ENCODE results near the gene MS4A8. TPM values are rescaled to one million over a fixed set of nuclear protein-coding genes. Genes with fewer than 3 reads are reported as not detected.
"Not testable (repeated sequence)": the region's sequence is repeated elsewhere in the genome, so short reads cannot be mapped to it uniquely, and the experiment has no call there.

MS4A8 gene
- total RNA-seq, 1 donor from 2014 or later, result not detected

GRCh38 chr11:60680455-60681119 lies 18.8 kb upstream of the MS4A8 start:
- no peak for DNase-seq (ENCODE audit: low read depth)
- H3K4me3 ChIP-seq (ENCODE audit: low read depth, low read length), result no peak overlapping the region
- H3K27me3 ChIP-seq (ENCODE audit: control insufficient read depth, insufficient read depth, low read length), result no peaks in the 10 kb centered on the region
- H3K36me3 ChIP-seq (ENCODE audit: control insufficient read depth, insufficient read depth, low read length), result no peaks in the 10 kb centered on the region
- TF ChIP-seq CTCF (IDR thresholded peaks at IDR 0.05; ENCODE audit: insufficient read depth, low read length, poor library complexity, severe bottlenecking), result no peak

- not testable (repeated sequence) for H3K36me3 ChIP-seq (ENCODE audit: control insufficient read depth, insufficient read depth, low read length); DNase-seq (ENCODE audit: low read depth); H3K27me3 ChIP-seq (ENCODE audit: control insufficient read depth, insufficient read depth, low read length); H3K4me3 ChIP-seq (ENCODE audit: low read depth, low read length)
Measured at GRCh38 chr11:60684541-60684848, 14.9 kb upstream of the MS4A8 start.

- no peaks in the 10 kb centered on the region for H3K36me3 ChIP-seq (ENCODE audit: control insufficient read depth, insufficient read depth, low read length)
- H3K27me3 ChIP-seq (ENCODE audit: control insufficient read depth, insufficient read depth, low read length), result no peaks in the 10 kb centered on the region
- H3K4me3 ChIP-seq (ENCODE audit: low read depth, low read length), result no peak overlapping the region
- no peak for TF ChIP-seq CTCF (IDR thresholded peaks at IDR 0.05; ENCODE audit: insufficient read depth, low read length, poor library complexity, severe bottlenecking)
- no peak for DNase-seq (ENCODE audit: low read depth)
Measured at GRCh38 chr11:60691661-60692060, 7.8 kb upstream of the MS4A8 start.

- DNase-seq (ENCODE audit: low read depth), result no peak
- H3K36me3 ChIP-seq (ENCODE audit: control insufficient read depth, insufficient read depth, low read length), result no peaks in the 10 kb centered on the region
- TF ChIP-seq CTCF (IDR thresholded peaks at IDR 0.05; ENCODE audit: insufficient read depth, low read length, poor library complexity, severe bottlenecking), result no peak
Measured at GRCh38 chr11:60699936-60700335, 524 bp downstream of the MS4A8 start.

GRCh38 chr11:60700689-60701468 lies 1.5 kb downstream of the MS4A8 start:
- no peak for DNase-seq (ENCODE audit: low read depth)
- TF ChIP-seq CTCF (IDR thresholded peaks at IDR 0.05; ENCODE audit: insufficient read depth, low read length, poor library complexity, severe bottlenecking), result no peak
- H3K4me3 ChIP-seq (ENCODE audit: low read depth, low read length), result no peak overlapping the region
- no peaks in the 10 kb centered on the region for H3K36me3 ChIP-seq (ENCODE audit: control insufficient read depth, insufficient read depth, low read length)
- H3K27me3 ChIP-seq (ENCODE audit: control insufficient read depth, insufficient read depth, low read length), result no peaks in the 10 kb centered on the region

More at GRCh38 chr11:60699936-60700335, 524 bp downstream of the MS4A8 start:
- H3K27me3 ChIP-seq (ENCODE audit: control insufficient read depth, insufficient read depth, low read length), result no peaks in the 10 kb centered on the region
- no peak overlapping the region for H3K4me3 ChIP-seq (ENCODE audit: low read depth, low read length)

- DNase-seq (ENCODE audit: low read depth), result no peak
- no peak overlapping the region for H3K4me3 ChIP-seq (ENCODE audit: low read depth, low read length)
- H3K36me3 ChIP-seq (ENCODE audit: control insufficient read depth, insufficient read depth, low read length), result no peaks in the 10 kb centered on the region
- no peaks in the 10 kb centered on the region for H3K27me3 ChIP-seq (ENCODE audit: control insufficient read depth, insufficient read depth, low read length)
- no peak for TF ChIP-seq CTCF (IDR thresholded peaks at IDR 0.05; ENCODE audit: insufficient read depth, low read length, poor library complexity, severe bottlenecking)
Measured at GRCh38 chr11:60701469-60701818, 2.0 kb downstream of the MS4A8 start.

Data from kidney epithelial cell (primary cell).